Peyer's patch (tissue), 4 donors: ENCODE measurements around the gene MYO18B.

Experiments used
- CTCF ChIP-seq, 6 experiments: fragments of 450-650 bp in 4 of 6; fragments of 200-600 bp in 2 of 6; sonication (generic) in 1 of 6; IDR thresholded peaks; one replicate each; pipeline ENCODE4 v1.5.1; 2017 to 2019; ENCODE audit warnings: antibody characterized with exemption in 6 of 6, mild to moderate bottlenecking in 3 of 6, moderate library complexity in 1 of 6
- POLR2A ChIP-seq, 2 donors: fragments of 450-650 bp; IDR thresholded peaks; one replicate each; pipeline ENCODE4 v1.5.1; 2017; ENCODE audit warnings: antibody characterized with exemption in 2 of 2, mild to moderate bottlenecking in 2 of 2, moderate library complexity in 2 of 2

- TF ChIP-seq CTCF (IDR thresholded peaks at IDR 0.05) (no peak), POLR2A (IDR thresholded peaks at IDR 0.05) (no peak)
Observed at GRCh38 chr22:25902402-25902801, 160.4 kb downstream of the MYO18B start.
